Measurements from ENCODE around the gene P2RX2.

P2RX2 gene

GRCh38 chr12:132638541-132639408, 20.2 kb downstream of the P2RX2 start:
- peak; percentile 38 for DNase-seq

GRCh38 chr12:132639956-132640520, 21.5 kb downstream of the P2RX2 start:
- no peak for DNase-seq

GRCh38 chr12:132640936-132641335, 22.4 kb downstream of the P2RX2 start:
- DNase-seq, result no peak

- no peak for DNase-seq
These were observed 23.5 kb downstream of the P2RX2 start for GRCh38 chr12:132641811-132642650.

GRCh38 chr12:132642846-132643835, 24.6 kb downstream of the P2RX2 start:
- DNase-seq, result no peak

GRCh38 chr12:132646850-132647249, 28.3 kb downstream of the P2RX2 start:
- DNase-seq, result no peak

GRCh38 chr12:132647858-132648257, 29.3 kb downstream of the P2RX2 start:
- no peak for DNase-seq

GRCh38 chr12:132648616-132649225, 30.1 kb downstream of the P2RX2 start:
- no peak for DNase-seq

GRCh38 chr12:132649226-132649945, 30.8 kb downstream of the P2RX2 start:
- no peak for DNase-seq

- no peak for DNase-seq
These were observed 33.0 kb downstream of the P2RX2 start for GRCh38 chr12:132651444-132652100.

- DNase-seq, result no peak
These were observed 35.2 kb downstream of the P2RX2 start for GRCh38 chr12:132653567-132654290.

- DNase-seq, result no peak
These were observed 38.6 kb downstream of the P2RX2 start for GRCh38 chr12:132657004-132657727.

GRCh38 chr12:132658149-132658894, 39.7 kb downstream of the P2RX2 start:
- DNase-seq, result no peak

- DNase-seq, result no peak
These were observed 40.6 kb downstream of the P2RX2 start for GRCh38 chr12:132659146-132659545.

GRCh38 chr12:132660052-132660451, 41.5 kb downstream of the P2RX2 start:
- DNase-seq, result no peak

- DNase-seq, result no peak
These were observed 42.4 kb downstream of the P2RX2 start for GRCh38 chr12:132660996-132661395.

GRCh38 chr12:132661972-132662371, 43.4 kb downstream of the P2RX2 start:
- DNase-seq, result no peak
